SU-DHL-6 (cell line): ENCODE results near the gene SCLY.
"Not testable (repeated sequence)": the region's sequence is repeated elsewhere in the genome, so short reads cannot be mapped to it uniquely, and the experiment has no call there.

ENCODE experiments used
- H2AFZ ChIP-seq: fragments of 200-600 bp; sonication (generic); 2 replicates; pipeline ENCODE4 v1.6.1; 2014; ENCODE audit warnings: low read depth, mild to moderate bottlenecking, moderate library complexity, mixed read lengths, antibody characterized with exemption, low read length; ENCODE audit not compliant: severe bottlenecking
- H3F3A ChIP-seq: fragments of 200-600 bp; shearing (Covaris generic); 2 replicates; pipeline ENCODE4 v1.6.0; 2016; ENCODE audit warnings: antibody characterized with exemption, mild to moderate bottlenecking; ENCODE audit not compliant: insufficient read depth
- H3K27ac ChIP-seq: fragments of 200-600 bp; sonication (generic); 2 replicates; pipeline ENCODE4 v1.5.1; 2016; ENCODE audit warnings: low read depth, mild to moderate bottlenecking, low read length, moderate library complexity, mixed read lengths
- H3K27me3 ChIP-seq: fragments of 200-600 bp; sonication (generic), shearing (Covaris generic); 2 replicates; pipeline ENCODE4 v1.6.0; 2014; ENCODE audit warnings: mild to moderate bottlenecking, low read length
- H3K36me3 ChIP-seq: fragments of 200-600 bp; sonication (generic); 2 replicates; pipeline ENCODE4 v1.6.1; 2014; ENCODE audit warnings: mild to moderate bottlenecking, low read length, mixed read lengths
- H3K4me2 ChIP-seq: fragments of 300-600, 200-600 bp; shearing (Covaris generic), sonication (generic); 2 replicates; pipeline ENCODE4 v1.6.0; 2014; ENCODE audit warnings: low read length, low read depth, mild to moderate bottlenecking; ENCODE audit not compliant: poor library complexity, severe bottlenecking
- H3K4me3 ChIP-seq: fragments of 200-600 bp; sonication (generic); 2 replicates; pipeline ENCODE4 v1.5.1; 2014; ENCODE audit warnings: antibody characterized with exemption, low read length, mild to moderate bottlenecking, mixed read lengths; ENCODE audit not compliant: insufficient read depth, poor library complexity, severe bottlenecking
- H3K79me2 ChIP-seq: fragments of 200-600 bp; sonication (generic); 2 replicates; pipeline ENCODE4 v1.6.1; 2014; ENCODE audit warnings: mild to moderate bottlenecking, low read length, moderate library complexity; ENCODE audit not compliant: insufficient read depth
- H3K9ac ChIP-seq: fragments of 200-600 bp; sonication (generic); 2 replicates; pipeline ENCODE4 v1.7.0; 2014; ENCODE audit warnings: mild to moderate bottlenecking, low read length
- H3K9me2 ChIP-seq: fragments of 200-600 bp; sonication (generic); replicated peaks from 2 replicates; pipeline ENCODE4 v1.6.1; 2014; ENCODE audit warnings: low read length; ENCODE audit not compliant: insufficient read depth
- H3K9me3 ChIP-seq: fragments of 200-600 bp; sonication (generic); 2 replicates; pipeline ENCODE4 v1.6.1; 2014; ENCODE audit warnings: low read length, mixed read lengths; ENCODE audit not compliant: insufficient read depth
- H4K20me1 ChIP-seq: fragments of 200-600 bp; sonication (generic); 2 replicates; pipeline ENCODE4 v1.6.1; 2014; ENCODE audit warnings: low read depth, mild to moderate bottlenecking, antibody characterized with exemption, low read length, moderate library complexity, mixed read lengths
- EZH2phosphoT487 ChIP-seq: fragments of 200-600 bp; sonication (generic), shearing (Covaris generic); conservative IDR thresholded peaks from 2 replicates; pipeline ENCODE4 v1.6.1; 2018; ENCODE audit warnings: mild to moderate bottlenecking, antibody characterized with exemption, low read length, moderate library complexity, mixed read lengths
- TF ChIP-seq, protein P1 (sequence below): fragments of 200-600 bp; sonication (generic); IDR thresholded peaks from one replicate; pipeline ENCODE4 v1.5.1; 2017; ENCODE audit warnings: antibody characterized with exemption, mild to moderate bottlenecking, low read length, moderate library complexity; ENCODE audit not compliant: insufficient read depth, poor library complexity, severe bottlenecking

SCLY gene

DNA sequence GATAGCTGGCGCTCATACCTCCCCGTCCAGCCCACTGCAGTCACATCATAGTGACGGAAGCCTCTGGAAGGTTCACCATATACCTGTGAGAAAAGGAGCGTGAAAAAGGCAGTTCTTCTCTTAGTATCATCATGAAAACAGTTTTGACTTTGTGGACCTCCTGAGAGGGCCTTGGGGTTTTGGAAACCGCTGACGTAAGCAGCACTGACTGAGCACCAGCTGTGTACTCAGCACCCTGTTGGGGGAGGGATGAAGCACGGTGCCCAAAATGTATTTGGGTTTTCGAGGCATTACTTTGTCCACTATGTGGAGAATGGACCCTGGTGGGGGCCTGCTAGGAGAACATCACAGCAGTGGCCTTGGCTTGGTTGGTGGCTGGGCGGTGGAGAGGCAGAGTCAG lies 5.4 kb downstream of the SCLY start:
- H3K27me3 ChIP-seq, result no peaks in the 10 kb centered on the region
- H3K9ac ChIP-seq, result no peak overlapping the region
- H3K79me2 ChIP-seq, result peaks cover 6% of the 10 kb centered on the region; the same call in 1 of the 2 replicates
- no peak overlapping the region for H3K4me2 ChIP-seq
- no peaks in the 10 kb centered on the region; the same call in 1 of the 2 replicates for H3F3A ChIP-seq
- H2AFZ ChIP-seq, result no peak overlapping the region
- H4K20me1 ChIP-seq, result no peaks in the 10 kb centered on the region
- H3K9me3 ChIP-seq, result no peaks in the 10 kb centered on the region
- no peak for TF ChIP-seq EZH2phosphoT487
- TF ChIP-seq, protein P1, sequence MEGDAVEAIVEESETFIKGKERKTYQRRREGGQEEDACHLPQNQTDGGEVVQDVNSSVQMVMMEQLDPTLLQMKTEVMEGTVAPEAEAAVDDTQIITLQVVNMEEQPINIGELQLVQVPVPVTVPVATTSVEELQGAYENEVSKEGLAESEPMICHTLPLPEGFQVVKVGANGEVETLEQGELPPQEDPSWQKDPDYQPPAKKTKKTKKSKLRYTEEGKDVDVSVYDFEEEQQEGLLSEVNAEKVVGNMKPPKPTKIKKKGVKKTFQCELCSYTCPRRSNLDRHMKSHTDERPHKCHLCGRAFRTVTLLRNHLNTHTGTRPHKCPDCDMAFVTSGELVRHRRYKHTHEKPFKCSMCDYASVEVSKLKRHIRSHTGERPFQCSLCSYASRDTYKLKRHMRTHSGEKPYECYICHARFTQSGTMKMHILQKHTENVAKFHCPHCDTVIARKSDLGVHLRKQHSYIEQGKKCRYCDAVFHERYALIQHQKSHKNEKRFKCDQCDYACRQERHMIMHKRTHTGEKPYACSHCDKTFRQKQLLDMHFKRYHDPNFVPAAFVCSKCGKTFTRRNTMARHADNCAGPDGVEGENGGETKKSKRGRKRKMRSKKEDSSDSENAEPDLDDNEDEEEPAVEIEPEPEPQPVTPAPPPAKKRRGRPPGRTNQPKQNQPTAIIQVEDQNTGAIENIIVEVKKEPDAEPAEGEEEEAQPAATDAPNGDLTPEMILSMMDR, result no peak
- H3K9me2 ChIP-seq, result no peaks in the 10 kb centered on the region
- no peak overlapping the region for H3K27ac ChIP-seq
- H3K4me3 ChIP-seq, result no peak overlapping the region
- H3K36me3 ChIP-seq, result 0 out of 2 replicates have a peak, but pooled peaks cover 3% of the 10 kb centered on the region

GRCh38 chr2:238066718-238067117 lies 5.9 kb downstream of the SCLY start:
- H3K79me2 ChIP-seq, H3K4me3 ChIP-seq, H3K9me3 ChIP-seq, H3F3A ChIP-seq, H3K27me3 ChIP-seq, H3K9me2 ChIP-seq, H3K9ac ChIP-seq, H4K20me1 ChIP-seq, H3K36me3 ChIP-seq, H3K4me2 ChIP-seq, H2AFZ ChIP-seq, H3K27ac ChIP-seq: not testable (repeated sequence)

DNA sequence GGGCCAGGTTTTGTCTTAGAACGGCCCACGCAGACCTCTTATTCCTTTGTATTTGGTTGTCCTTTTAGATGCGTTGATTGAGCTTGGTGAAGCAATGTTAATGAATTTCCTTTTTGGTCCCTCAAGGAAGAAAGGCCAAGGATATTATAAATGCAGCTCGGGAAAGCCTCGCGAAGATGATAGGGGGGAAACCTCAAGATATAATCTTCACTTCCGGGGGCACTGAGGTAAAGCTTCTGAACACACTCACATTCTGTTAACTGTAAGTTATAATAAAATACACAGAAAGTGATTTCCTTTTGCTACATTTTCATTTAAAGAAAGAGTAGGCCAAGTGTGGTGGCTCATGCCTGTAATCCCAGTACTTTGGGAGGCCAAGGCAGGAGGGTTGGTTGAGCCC lies 7.1 kb downstream of the SCLY start:
- Histone ChIP-seq H2AFZ (no peak overlapping the region), H3K79me2 (no peaks in the 10 kb centered on the region), H3K9me2 (no peaks in the 10 kb centered on the region), H3F3A (no peaks in the 10 kb centered on the region; the same call in 1 of the 2 replicates), H3K9ac (no peak overlapping the region), H3K36me3 (0 out of 2 replicates have a peak, but pooled peaks cover 9% of the 10 kb centered on the region), H3K9me3 (no peaks in the 10 kb centered on the region), H3K4me3 (no peak overlapping the region), H3K27me3 (no peaks in the 10 kb centered on the region), H3K27ac (no peak overlapping the region), H3K4me2 (no peak overlapping the region), H4K20me1 (no peaks in the 10 kb centered on the region)
- TF ChIP-seq, protein P1, result no peak
- TF ChIP-seq EZH2phosphoT487, result no peak

DNA sequence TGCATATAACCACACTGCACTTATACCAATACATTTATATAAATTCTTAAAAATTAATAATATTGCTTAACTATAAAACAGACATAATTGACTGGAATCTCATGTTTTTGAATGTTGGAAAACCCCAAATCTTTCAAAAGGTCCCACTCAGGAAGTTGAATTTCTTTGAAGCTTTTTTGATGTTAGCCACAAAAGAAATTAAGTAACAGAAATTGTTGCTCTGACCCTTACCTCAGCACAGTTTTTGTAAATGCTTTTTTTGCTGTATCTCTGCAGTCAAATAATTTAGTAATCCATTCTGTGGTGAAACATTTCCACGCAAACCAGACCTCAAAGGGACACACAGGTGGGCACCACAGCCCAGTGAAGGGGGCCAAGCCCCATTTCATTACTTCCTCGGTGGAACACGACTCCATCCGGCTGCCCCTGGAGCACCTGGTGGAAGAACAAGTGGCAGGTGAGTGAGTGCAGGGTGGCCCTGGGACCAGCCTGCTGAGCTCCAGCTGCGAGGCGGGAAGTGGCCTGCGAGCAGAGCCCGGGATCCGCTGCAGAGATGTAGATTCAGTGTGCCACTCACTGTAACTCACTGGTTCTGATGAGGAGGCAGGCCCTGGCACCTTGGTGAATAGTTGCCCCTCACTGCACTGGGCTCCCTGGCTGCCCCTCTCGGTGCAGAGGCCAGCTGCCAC lies 8.4 kb downstream of the SCLY start:
- no peak overlapping the region for H2AFZ ChIP-seq
- H3K36me3 ChIP-seq, result 0 out of 2 replicates have a peak, but pooled peaks cover 9% of the 10 kb centered on the region
- no peak for TF ChIP-seq EZH2phosphoT487
- TF ChIP-seq, protein P1, result no peak
- no peaks in the 10 kb centered on the region for H3K27me3 ChIP-seq
- no peaks in the 10 kb centered on the region for H3K9me2 ChIP-seq
- no peak overlapping the region for H3K9ac ChIP-seq
- H3F3A ChIP-seq, result no peaks in the 10 kb centered on the region; the same call in 1 of the 2 replicates
- H3K79me2 ChIP-seq, result no peaks in the 10 kb centered on the region
- no peak overlapping the region for H3K4me2 ChIP-seq
- no peaks in the 10 kb centered on the region for H3K9me3 ChIP-seq
- H4K20me1 ChIP-seq, result no peaks in the 10 kb centered on the region
- no peak overlapping the region for H3K4me3 ChIP-seq
- H3K27ac ChIP-seq, result no peak overlapping the region
